ENCODE data around the gene CHMP4A. TPM values are rescaled to one million over a fixed set of nuclear protein-coding genes. Genes with fewer than 3 reads are reported as not detected.
A peak's percentile ranks its signal among the peaks of the same experiment; 100 is the strongest.

CHMP4A gene
- total and polyA plus RNA-seq, 2 donors, result 22.5 to 111 TPM

DNA sequence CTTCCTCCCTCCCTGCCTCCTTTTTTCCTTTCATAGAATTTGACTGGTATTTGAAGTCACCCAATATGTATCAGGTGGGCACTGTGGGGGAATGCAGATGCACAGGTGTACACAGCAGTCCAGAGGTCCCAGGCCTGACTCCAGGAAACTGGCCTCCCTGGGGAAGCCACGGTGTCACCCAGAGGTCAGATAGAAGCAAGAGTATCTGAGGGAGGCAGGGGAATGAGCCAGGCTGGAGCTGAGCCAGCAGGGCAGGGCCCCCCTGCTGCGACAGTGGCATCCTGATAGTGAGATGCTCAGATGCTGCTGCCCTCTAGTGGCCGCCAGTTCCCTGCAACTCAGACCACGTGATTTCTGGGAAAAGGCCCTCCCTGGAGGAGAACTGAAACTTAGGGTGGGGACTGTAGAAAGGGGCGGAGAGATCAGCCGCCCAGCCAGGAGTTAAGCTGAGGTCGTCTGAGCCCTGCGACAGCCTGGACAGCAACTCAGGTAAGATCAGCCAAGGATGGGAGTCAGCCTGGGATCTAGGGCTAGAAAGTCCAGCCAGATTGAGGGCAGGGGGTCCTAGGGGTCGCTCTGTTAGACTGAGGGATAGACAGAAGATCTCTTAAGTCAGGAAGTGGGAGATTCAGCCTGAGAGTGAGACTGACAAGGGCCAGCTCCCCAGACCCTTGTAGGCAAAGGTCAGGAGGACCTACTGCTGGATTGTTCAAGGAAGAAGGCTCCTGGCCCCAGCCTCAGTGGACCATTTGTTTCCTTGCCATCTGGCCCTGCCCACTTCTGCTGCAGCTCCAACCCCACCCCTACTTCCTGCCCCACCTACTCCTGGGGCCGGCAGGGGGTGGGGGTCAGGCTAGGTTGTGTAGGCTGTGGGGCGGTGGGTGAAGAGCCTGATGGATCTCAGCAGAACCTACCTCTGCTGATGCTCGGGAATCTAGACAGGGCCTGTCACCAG, 52.2 kb downstream of the CHMP4A start, which contains the start of gene IRF9:
TSS of gene IRF9 (plus strand) at position 416 of the 955 bp plus-strand sequence. CDS start 880 bp downstream, outside the sequence.
- H3K4me1 ChIP-seq (ENCODE audit: insufficient read depth), result no peaks in the 10 kb centered on the region
- H3K27ac ChIP-seq (ENCODE audit: low read depth), result peak within 1 kb of the TSS; percentile 88
- H3K36me3 ChIP-seq (ENCODE audit: insufficient read depth), result no peaks in the 10 kb centered on the region
- under 1% methylated on average over 12 of the region's 12 CpGs for WGBS
- peak within 1 kb of the TSS; percentile 66 for H3K4me3 ChIP-seq (ENCODE audit: low read depth, low read length)
- peak; percentile 81 for DNase-seq (ENCODE audit: extremely low spot score)

DNA sequence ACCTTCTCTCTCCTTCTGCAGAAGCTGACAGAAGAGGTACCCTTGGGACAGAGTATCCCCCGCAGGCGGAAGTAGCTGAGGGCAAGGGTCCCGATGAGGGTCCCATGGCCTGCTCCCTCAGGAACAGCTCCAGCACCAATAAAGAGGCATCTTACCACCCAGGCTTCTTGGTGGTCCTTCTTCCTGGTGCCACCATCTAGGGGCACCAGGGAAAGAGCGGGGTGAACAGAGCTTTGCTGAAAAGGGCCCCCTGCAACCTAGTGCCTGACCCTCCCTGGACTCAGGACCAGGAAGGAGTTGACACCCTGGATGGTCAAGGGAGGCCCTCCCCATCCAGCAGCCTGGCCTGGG, 52.8 kb downstream of the CHMP4A start:
- WGBS, result 87% methylated on average over 4 of the region's 4 CpGs
- Histone ChIP-seq H3K36me3 (ENCODE audit: insufficient read depth) (peaks cover 2% of the 10 kb centered on the region), H3K4me1 (ENCODE audit: insufficient read depth) (no peaks in the 10 kb centered on the region), H3K4me3 (ENCODE audit: low read depth, low read length) (no peak overlapping the region), H3K27ac (ENCODE audit: low read depth) (peak overlapping the region; percentile 62)
- no peak for DNase-seq (ENCODE audit: extremely low spot score)

DNA sequence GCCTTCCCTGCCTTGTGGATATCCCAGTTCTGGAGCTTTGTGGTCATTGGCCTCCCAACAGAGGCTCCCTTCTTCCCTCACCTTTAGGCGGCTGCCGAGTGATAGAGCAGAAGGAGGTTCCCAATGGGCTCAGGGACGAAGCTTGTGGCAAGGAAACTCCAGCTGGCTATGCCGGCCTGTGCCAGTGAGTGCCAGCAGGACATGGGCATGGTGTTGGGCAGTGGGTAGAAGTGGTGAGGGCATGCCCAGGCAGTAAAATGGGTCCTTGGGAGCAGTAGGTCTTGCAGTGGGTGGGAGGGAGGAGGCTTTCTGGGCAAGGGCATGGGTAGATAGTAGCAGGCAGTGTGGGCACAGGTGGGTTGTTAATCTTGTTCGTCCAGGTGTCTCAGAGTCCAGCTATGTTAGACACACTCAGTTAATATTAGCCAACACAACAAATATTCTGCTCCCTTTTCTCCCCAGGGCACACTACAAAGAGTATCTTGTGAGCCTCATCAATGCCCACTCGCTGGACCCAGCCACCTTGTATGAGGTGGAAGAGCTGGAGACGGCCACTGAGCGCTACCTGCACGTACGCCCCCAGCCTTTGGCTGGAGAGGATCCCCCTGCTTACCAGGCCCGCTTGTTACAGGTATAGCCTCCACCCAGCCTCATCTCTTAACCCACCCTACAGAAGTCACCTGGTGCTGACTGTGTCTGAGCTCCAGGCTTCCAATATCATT, 53.4 kb downstream of the CHMP4A start:
- H3K4me3 ChIP-seq (ENCODE audit: low read depth, low read length), result no peak overlapping the region
- H3K4me1 ChIP-seq (ENCODE audit: insufficient read depth), result no peaks in the 10 kb centered on the region
- no peak for DNase-seq (ENCODE audit: extremely low spot score)
- WGBS, result 88% methylated on average over 11 of the region's 11 CpGs
- peak overlapping the region; percentile 62 for H3K27ac ChIP-seq (ENCODE audit: low read depth)
- peaks cover 2% of the 10 kb centered on the region for H3K36me3 ChIP-seq (ENCODE audit: insufficient read depth)

Small RNA genes within 50 kb of the gene (small RNA-seq; reads per million reads assigned to genes)
- not detected for gene AL136295.4
- gene CHMP4A, result not detected
- gene IPO4, result not detected
- gene IRF9, result not detected
- not detected for gene MDP1

Other genes starting within 250 kb of the CHMP4A start
Only the 30 nearest of the 34 such genes appear.
- 1.5 TPM for gene CARMIL3, start 161.5 kb downstream of the CHMP4A start, total RNA-seq
- gene CARMIL3, start 161.5 kb downstream of the CHMP4A start, polyA plus RNA-seq, result 0.33 TPM
- 0.58 TPM for gene CPNE6, start 141.9 kb downstream of the CHMP4A start, total RNA-seq
- gene CPNE6, start 141.9 kb downstream of the CHMP4A start, polyA plus RNA-seq, result 1.9 TPM
- 5.3 TPM for gene PCK2, start 119.2 kb downstream of the CHMP4A start, total RNA-seq
- 23.7 TPM for gene PCK2, start 119.2 kb downstream of the CHMP4A start, polyA plus RNA-seq
- gene DCAF11, start 98.7 kb downstream of the CHMP4A start, total RNA-seq, result 34.0 TPM
- 52.5 TPM for gene DCAF11, start 98.7 kb downstream of the CHMP4A start, polyA plus RNA-seq
- 0.85 TPM for gene NRL, start 98.5 kb downstream of the CHMP4A start, total RNA-seq
- gene NRL, start 98.5 kb downstream of the CHMP4A start, polyA plus RNA-seq, result 2.9 TPM
- gene FITM1, start 82.8 kb downstream of the CHMP4A start, total RNA-seq, result 4.2 TPM
- gene FITM1, start 82.8 kb downstream of the CHMP4A start, polyA plus RNA-seq, result 0.81 TPM
- gene PSME1, start 77.3 kb downstream of the CHMP4A start, total RNA-seq, result 78.0 TPM
- gene PSME1, start 77.3 kb downstream of the CHMP4A start, polyA plus RNA-seq, result 214 TPM
- 5.0 TPM for gene EMC9, start 71.9 kb downstream of the CHMP4A start, total RNA-seq
- gene EMC9, start 71.9 kb downstream of the CHMP4A start, polyA plus RNA-seq, result 24.4 TPM
- gene PSME2, start 66.9 kb downstream of the CHMP4A start, total RNA-seq, result 67.9 TPM
- gene PSME2, start 66.9 kb downstream of the CHMP4A start, polyA plus RNA-seq, result 97.7 TPM
- 30.8 TPM for gene RNF31, start 66.0 kb downstream of the CHMP4A start, total RNA-seq
- 45.8 TPM for gene RNF31, start 66.0 kb downstream of the CHMP4A start, polyA plus RNA-seq
- 56.8 TPM for gene IRF9, start 52.2 kb downstream of the CHMP4A start, total RNA-seq
- 106 TPM for gene IRF9, start 52.2 kb downstream of the CHMP4A start, polyA plus RNA-seq
- gene REC8, start 41.4 kb downstream of the CHMP4A start, total RNA-seq, result 5.8 TPM
- 8.5 TPM for gene REC8, start 41.4 kb downstream of the CHMP4A start, polyA plus RNA-seq
- 9.8 TPM for gene IPO4, start 24.7 kb downstream of the CHMP4A start, total RNA-seq
- gene IPO4, start 24.7 kb downstream of the CHMP4A start, polyA plus RNA-seq, result 24.3 TPM
- gene TM9SF1, start 18.0 kb downstream of the CHMP4A start, total RNA-seq, result 30.4 TPM
- gene TM9SF1, start 18.0 kb downstream of the CHMP4A start, polyA plus RNA-seq, result 48.1 TPM
- 0.26 TPM for gene TSSK4, start 7.8 kb downstream of the CHMP4A start, total RNA-seq
- gene TSSK4, start 7.8 kb downstream of the CHMP4A start, polyA plus RNA-seq, result 0.11 TPM
- gene MDP1, start 2.6 kb upstream of the CHMP4A start, total RNA-seq, result 15.1 TPM
- 29.1 TPM for gene MDP1, start 2.6 kb upstream of the CHMP4A start, polyA plus RNA-seq
- gene NEDD8, start 18.9 kb upstream of the CHMP4A start, total RNA-seq, result 73.8 TPM
- 220 TPM for gene NEDD8, start 18.9 kb upstream of the CHMP4A start, polyA plus RNA-seq
- 44.9 TPM for gene GMPR2, start 19.4 kb upstream of the CHMP4A start, total RNA-seq
- gene GMPR2, start 19.4 kb upstream of the CHMP4A start, polyA plus RNA-seq, result 63.1 TPM
- 35.1 TPM for gene TINF2, start 29.1 kb upstream of the CHMP4A start, total RNA-seq
- gene TINF2, start 29.1 kb upstream of the CHMP4A start, polyA plus RNA-seq, result 68.7 TPM
- gene TGM1, start 49.7 kb upstream of the CHMP4A start, total RNA-seq, result 1.2 TPM
- gene TGM1, start 49.7 kb upstream of the CHMP4A start, polyA plus RNA-seq, result 0.65 TPM
- gene RABGGTA, start 58.1 kb upstream of the CHMP4A start, total RNA-seq, result 9.5 TPM
- 23.4 TPM for gene RABGGTA, start 58.1 kb upstream of the CHMP4A start, polyA plus RNA-seq
- 10.4 TPM for gene DHRS1, start 86.3 kb upstream of the CHMP4A start, total RNA-seq
- 33.4 TPM for gene DHRS1, start 86.3 kb upstream of the CHMP4A start, polyA plus RNA-seq
- 12.8 TPM for gene NOP9, start 86.4 kb upstream of the CHMP4A start, total RNA-seq
- 18.0 TPM for gene NOP9, start 86.4 kb upstream of the CHMP4A start, polyA plus RNA-seq
- gene CIDEB, start 94.5 kb upstream of the CHMP4A start, total RNA-seq, result 7.3 TPM
- 12.8 TPM for gene CIDEB, start 94.5 kb upstream of the CHMP4A start, polyA plus RNA-seq
- gene LTB4R2, start 96.7 kb upstream of the CHMP4A start, total RNA-seq, result 4.0 TPM
- gene LTB4R2, start 96.7 kb upstream of the CHMP4A start, polyA plus RNA-seq, result 2.8 TPM
- 2.3 TPM for gene LTB4R, start 98.0 kb upstream of the CHMP4A start, total RNA-seq
- 6.0 TPM for gene LTB4R, start 98.0 kb upstream of the CHMP4A start, polyA plus RNA-seq
- gene ADCY4, start 121.6 kb upstream of the CHMP4A start, total RNA-seq, result 12.6 TPM
- 28.7 TPM for gene ADCY4, start 121.6 kb upstream of the CHMP4A start, polyA plus RNA-seq
- gene RIPK3, start 126.5 kb upstream of the CHMP4A start, total RNA-seq, result 4.4 TPM
- gene RIPK3, start 126.5 kb upstream of the CHMP4A start, polyA plus RNA-seq, result 7.8 TPM
- gene NFATC4, start 154.7 kb upstream of the CHMP4A start, total RNA-seq, result 41.8 TPM
- 136 TPM for gene NFATC4, start 154.7 kb upstream of the CHMP4A start, polyA plus RNA-seq
- gene NYNRIN, start 185.5 kb upstream of the CHMP4A start, total RNA-seq, result 35.4 TPM
- 13.5 TPM for gene NYNRIN, start 185.5 kb upstream of the CHMP4A start, polyA plus RNA-seq

Measured in urinary bladder (tissue), 4 donors.